ENCODE measurements around the gene ARHGAP28.

DNA sequence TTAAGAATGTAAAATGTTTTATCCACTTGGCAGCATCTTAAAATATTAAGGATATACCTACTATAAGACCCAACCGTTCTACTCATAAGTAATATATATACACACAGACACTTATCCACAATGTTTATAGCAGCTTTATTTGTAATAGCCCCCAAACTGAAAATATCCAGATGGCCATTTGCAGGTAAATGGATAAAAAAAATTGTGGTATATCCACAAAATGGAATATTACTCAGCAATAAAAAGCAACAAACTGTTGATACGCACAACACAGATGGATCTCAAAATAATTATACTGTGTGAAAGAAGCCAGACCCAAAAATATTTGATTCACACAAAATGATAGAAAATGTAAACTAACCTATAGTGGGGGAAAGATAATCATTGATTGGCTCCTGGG lies 122.0 kb downstream of the ARHGAP28 start:
- TF ChIP-seq, protein P1, sequence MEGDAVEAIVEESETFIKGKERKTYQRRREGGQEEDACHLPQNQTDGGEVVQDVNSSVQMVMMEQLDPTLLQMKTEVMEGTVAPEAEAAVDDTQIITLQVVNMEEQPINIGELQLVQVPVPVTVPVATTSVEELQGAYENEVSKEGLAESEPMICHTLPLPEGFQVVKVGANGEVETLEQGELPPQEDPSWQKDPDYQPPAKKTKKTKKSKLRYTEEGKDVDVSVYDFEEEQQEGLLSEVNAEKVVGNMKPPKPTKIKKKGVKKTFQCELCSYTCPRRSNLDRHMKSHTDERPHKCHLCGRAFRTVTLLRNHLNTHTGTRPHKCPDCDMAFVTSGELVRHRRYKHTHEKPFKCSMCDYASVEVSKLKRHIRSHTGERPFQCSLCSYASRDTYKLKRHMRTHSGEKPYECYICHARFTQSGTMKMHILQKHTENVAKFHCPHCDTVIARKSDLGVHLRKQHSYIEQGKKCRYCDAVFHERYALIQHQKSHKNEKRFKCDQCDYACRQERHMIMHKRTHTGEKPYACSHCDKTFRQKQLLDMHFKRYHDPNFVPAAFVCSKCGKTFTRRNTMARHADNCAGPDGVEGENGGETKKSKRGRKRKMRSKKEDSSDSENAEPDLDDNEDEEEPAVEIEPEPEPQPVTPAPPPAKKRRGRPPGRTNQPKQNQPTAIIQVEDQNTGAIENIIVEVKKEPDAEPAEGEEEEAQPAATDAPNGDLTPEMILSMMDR (IDR thresholded peaks at IDR 0.05): no peak
- TF ChIP-seq POLR2A (IDR thresholded peaks at IDR 0.05): no peak
- TF ChIP-seq EP300 (IDR thresholded peaks at IDR 0.05): no peak
